Activated CD4-positive, alpha-beta T cell treated with anti-CD3 and anti-CD28 coated beads, Interleukin-2, Interleukin-4, amounts not matched to agents 100 ng/mL and 50 ng/mL, durations not matched to agents 16 hours and 8 hours (primary cell): ENCODE data around the gene NTNG1.
"Not testable (repeated sequence)": the region's sequence is repeated elsewhere in the genome, so short reads cannot be mapped to it uniquely, and the experiment has no call there.

Source experiments
- DNase-seq: peaks from one replicate; pipeline ENCODE4 v3.0.0-alpha.2; 2020; ENCODE audit warnings: low spot score

Gene NTNG1

GRCh38 chr1:107142666-107143065, 1.8 kb downstream of the NTNG1 start:
- DNase-seq = no peak

- no peak for DNase-seq
Observed at GRCh38 chr1:107145637-107146036, 4.8 kb downstream of the NTNG1 start.

GRCh38 chr1:107147843-107148242, 7.0 kb downstream of the NTNG1 start:
- DNase-seq = no peak

DNA sequence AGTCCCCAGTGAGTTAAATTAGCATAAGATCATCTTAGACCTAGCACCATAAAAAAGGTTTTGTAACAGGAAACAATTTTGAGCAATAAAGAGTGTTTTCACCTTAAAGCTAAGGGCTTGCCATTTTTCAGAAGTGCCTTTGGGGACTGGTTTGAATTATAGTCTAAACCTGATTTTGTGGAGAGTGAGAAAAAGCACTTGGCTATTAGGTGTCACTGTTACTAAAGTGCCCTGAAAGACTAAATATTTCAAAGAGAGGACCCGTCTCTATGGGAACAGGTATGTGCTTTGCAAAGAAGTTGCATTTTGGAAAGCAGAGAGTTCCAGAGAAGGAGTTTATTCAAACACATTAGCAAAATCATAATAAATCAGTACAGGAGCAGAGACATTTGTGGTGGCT, 9.1 kb downstream of the NTNG1 start:
- DNase-seq = no peak

GRCh38 chr1:107151295-107151694, 10.5 kb downstream of the NTNG1 start:
- DNase-seq = no peak

GRCh38 chr1:107152395-107152794, 11.6 kb downstream of the NTNG1 start:
- no peak for DNase-seq

DNA sequence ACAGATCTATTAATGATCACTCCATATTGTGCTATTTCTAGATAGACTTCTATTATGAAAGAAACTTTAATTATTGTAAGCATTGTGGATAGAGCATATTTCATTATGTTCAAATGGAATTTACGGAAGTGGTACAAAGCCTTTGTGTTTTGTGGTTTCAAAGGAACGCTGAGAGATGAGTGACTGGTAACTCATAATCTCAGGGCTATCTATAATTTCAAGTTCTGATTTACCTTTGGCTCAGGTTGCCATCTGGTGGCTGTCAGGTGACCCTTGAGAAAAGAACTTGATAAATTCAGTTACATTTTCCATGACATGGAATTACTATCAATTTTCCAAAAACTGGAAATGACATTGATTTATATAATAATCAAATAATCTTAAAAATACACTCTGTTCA, 12.2 kb downstream of the NTNG1 start:
- no peak for DNase-seq

DNA sequence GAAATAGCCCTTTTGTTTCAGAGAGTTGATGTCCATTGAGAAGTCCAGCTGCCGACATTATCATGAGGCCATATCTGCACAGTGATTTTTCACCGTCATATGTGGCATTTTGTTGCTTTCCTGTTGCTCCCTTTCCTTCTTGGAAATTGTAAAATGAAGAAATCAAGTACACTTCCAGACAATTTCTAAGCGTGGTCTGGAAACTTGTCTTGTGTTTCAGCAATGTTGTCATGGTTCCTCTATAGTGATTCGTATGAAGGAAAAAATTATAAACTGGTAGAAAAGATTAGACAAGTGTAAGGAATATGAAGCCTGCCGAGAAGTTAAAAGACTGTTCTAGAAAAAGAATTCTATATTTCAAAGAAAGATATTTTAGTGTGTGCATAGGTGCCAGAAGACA, 17.7 kb downstream of the NTNG1 start:
- no peak for DNase-seq

- DNase-seq = no peak
Observed at GRCh38 chr1:107158991-107159390, 18.2 kb downstream of the NTNG1 start.

DNA sequence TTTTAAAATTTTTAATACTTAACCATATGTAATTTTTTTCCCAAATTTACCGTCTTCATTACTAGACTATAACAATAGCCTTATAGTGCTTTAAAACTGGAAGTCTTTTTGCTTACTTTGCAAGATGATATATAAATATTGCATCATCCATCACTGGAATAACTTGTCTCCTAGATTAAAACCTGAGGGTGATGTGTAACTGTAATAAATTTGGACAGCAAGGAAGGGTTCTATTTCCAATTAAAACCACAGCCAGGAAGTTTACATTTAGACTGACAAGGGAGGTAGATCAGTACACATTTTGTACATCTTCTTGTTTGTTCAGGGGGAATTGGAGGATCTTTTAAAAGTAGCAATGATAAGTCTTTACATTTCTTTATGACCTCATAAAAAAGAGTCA, 21.9 kb downstream of the NTNG1 start:
- no peak for DNase-seq

GRCh38 chr1:107164901-107165300, 24.1 kb downstream of the NTNG1 start:
- not testable (repeated sequence) for DNase-seq

DNA sequence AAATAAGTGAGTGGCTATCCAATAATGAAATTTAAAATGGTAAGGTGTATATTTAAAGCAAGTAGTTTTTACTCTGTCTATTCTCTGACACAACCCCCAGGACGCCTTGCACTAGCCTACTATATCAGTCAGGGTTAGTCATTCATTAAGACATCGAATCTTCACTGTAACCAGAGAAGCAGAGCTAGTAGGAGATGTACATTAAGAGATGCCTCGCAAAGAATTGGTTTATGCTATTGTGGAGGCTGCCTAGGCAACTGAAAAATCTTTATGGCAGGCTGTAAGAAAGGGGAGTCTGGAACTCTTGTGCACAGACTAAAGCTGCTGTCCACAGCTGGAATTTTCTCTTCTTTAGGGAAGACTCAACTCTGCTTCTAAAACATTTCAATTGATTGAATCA, 28.8 kb downstream of the NTNG1 start:
- no peak for DNase-seq

- DNase-seq = no peak
Observed at GRCh38 chr1:107171333-107171732, 30.5 kb downstream of the NTNG1 start.

DNA sequence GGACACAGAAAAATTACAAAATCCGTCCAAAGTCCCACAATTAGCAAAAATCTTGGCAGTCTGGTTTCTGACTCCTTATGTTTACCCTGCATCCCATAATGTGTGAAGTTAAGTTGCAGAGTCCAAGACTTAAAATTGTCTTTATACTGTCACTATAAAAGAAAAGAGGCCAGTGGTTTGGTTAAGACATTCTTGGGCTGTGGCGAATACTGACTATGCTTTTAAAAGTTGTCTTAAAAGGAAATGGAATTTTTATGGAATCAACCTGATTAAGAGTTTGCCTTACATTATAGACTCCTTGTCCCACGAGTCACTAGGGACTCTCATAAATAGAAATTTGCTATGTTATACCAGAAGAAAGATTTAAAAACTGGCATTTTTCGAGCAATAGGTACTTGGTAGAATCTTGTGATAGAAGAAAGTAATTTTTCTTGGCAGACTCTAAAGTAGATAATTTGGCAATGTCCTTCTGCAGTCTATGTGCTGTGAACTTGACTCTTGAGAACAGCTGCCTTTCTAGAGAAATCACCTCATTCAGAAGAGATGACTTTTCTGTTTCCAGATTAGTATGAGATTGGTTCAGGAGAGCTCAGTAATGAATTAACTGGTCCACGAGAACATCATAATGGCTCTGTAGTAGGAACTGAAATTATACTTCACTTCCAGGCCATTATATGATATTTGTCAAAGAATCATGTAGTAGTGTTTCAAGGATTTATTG, 31.8 kb downstream of the NTNG1 start:
- no peak for DNase-seq

GRCh38 chr1:107175102-107175909, 34.5 kb downstream of the NTNG1 start:
- DNase-seq = no peak

DNA sequence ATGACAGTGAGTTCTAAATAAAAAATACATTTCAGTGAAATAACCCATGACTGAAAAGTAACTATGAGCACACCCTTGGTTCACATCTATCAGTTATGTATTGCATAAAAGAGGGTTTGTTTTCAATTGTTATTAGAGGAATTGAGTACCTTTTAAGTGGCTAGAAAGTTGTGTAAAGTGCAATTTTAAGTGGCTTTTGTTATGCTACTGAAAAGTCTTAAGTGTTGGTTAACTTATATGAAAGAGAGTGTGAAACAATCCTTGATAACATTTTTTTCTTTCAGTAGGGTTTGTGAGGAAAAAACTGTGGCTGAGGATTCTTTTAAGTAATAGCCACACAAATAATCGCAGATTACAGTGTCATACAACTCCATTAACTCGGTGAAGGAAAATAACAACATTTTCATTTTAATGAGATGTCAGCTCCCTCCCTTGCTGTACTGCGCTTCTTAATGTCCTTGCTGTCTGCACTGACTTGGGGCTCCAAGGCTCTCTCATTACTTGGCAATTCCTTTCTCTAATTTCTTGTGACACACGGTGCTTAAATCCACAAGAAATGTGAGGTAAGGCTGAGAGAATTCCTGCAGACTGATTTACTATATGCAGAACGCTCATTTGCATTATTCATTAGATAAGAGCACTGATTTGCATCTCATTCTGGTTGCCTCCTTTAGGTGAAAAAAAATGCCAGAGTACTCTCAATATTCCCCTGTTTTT, 40.6 kb downstream of the NTNG1 start:
- no peak for DNase-seq

DNA sequence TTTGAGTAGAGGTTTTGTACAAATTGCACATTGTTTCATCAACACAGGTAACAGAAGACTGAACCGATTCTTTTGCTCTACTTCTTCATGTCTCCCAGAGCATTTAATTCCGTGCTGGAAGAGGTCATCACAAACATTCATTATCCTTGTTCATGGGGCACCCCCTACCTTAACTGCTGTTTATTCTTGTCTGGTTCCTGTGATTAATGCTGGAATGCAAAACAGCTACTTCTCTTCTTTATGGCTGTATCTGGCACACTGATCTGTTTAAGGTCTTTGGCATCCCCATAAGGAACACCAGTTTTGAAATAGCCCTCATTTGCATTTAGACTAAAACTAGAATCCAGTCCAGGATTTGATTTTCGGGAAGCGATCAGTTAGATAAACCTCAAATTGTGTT, 42.2 kb downstream of the NTNG1 start:
- DNase-seq = no peak

DNA sequence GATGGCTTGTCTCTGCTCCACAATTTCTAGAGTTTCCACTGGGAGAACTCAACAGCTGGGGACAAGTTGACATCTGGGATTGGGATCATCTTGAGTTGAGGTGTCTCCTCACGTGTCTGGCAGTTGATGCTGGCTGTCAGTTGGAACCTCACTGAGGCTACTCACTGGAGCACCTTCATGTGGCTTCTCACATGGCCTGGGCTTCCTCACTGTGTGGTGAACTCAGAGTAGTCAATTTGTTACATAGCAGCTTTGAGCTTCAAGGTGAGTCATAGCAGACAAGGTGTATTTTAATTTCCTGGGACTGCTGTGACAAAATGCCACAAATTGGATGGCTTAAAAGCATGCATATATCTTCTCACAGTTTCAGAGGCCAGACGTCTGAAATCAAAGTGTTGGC, 44.0 kb downstream of the NTNG1 start:
- DNase-seq = peak; percentile 6

- DNase-seq = no peak
Observed at GRCh38 chr1:107187399-107187798, 46.6 kb downstream of the NTNG1 start.

- DNase-seq = no peak
Observed at GRCh38 chr1:107188160-107188559, 47.3 kb downstream of the NTNG1 start.

DNA sequence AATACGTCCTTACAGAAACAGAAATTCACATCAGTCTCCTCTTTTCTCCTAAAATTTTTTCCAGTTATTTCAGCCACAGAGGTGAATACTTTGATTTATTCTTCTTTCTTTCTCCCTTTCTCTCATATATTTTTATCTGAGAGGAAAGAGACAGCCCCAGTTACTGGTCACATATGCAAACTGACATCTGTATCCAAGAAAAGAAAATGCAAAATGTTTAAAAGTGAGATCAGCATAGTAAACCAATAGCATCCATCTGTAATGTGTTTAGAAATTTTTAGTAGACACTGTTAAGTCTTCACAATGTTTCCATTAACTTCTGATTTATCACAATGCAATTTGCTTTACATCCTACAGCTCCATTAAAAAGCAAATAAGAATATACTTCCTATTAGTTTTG, 53.5 kb downstream of the NTNG1 start:
- DNase-seq = no peak

GRCh38 chr1:107195476-107195875, 54.6 kb downstream of the NTNG1 start:
- no peak for DNase-seq

DNA sequence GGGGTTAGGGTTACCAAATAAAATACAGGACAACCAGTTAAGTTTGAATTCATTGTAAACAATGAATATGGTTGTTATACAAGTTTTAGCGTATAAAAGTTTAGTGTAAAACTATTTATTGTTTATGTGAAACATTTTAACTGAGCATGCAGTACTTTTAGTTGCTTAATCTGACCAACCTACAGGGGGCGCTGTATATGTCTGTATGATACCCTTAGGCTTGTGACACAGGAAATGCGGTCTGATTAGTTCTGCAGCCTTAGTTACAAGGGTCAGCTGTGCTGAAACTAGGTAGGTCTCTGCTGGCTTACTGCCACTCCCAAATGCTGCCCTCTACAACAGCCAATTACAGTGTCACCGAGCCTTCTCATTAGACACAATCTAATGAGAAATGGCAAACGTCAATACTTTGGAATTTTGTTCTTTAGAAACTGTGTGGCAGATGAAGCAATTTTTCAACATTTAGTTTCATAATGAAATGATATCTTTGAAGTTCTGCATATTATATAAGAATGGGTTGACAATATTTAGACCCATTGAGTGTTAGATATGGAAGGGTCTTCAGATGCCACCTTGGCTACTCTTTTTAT, 56.2 kb downstream of the NTNG1 start:
- peak; percentile 44 for DNase-seq
